GM19239 (cell line): ENCODE measurements around the gene ASCL2.

Experiments
- DNase-seq: peaks from one replicate; pipeline ENCODE4 v3.0.0; 2011; ENCODE audit warnings: low spot score; ENCODE audit not compliant: insufficient read length
- FAIRE-seq: peaks from 2 replicates; lab custom pipeline; 2011; peaks lifted over from hg19 to GRCh38; lab: Jason Lieb, UNC

The ASCL2 gene, protein sequence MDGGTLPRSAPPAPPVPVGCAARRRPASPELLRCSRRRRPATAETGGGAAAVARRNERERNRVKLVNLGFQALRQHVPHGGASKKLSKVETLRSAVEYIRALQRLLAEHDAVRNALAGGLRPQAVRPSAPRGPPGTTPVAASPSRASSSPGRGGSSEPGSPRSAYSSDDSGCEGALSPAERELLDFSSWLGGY

DNA sequence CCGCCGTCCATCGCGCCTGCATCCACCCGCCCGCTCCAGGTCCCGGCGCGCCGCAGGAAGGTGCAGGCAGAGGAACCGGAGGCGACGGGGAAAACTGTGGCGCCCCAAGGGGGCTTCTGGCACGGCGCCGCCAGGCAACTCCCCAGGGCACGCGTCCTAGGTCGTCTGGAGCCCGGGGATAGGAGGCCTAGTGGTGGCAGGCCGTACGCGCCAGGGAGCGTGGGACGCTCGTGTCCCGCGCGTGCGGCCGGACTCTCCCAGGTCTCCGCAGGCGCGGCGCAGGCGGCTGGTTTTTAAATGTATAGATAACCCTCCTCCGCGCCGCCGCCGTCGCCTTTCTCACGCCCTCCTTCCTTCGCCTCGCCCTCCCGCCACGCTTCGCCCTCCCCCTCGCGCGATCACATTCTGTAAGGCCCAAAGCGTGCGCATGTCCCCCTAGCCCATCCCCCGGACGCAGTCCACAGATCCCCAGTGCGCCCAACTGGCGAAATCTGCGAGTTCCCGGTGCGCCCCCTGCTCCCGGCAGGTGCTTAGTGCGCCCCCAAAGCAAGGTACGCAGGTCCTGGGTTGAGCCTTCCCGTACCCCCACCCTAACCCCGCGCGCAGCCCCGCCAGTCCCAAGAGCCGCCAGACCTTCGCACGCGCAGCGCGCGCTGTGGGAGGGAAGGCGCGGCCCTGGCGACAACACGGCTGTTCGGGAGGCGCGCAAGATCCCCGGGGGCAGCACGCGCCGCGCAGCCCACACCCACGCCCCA lies at the start of gene ASCL2:
TSS of gene ASCL2 (minus strand) at position 267 of the 755 bp plus-strand sequence. CDS start at position 11, 256 bp downstream.
- no peak for FAIRE-seq

DNA sequence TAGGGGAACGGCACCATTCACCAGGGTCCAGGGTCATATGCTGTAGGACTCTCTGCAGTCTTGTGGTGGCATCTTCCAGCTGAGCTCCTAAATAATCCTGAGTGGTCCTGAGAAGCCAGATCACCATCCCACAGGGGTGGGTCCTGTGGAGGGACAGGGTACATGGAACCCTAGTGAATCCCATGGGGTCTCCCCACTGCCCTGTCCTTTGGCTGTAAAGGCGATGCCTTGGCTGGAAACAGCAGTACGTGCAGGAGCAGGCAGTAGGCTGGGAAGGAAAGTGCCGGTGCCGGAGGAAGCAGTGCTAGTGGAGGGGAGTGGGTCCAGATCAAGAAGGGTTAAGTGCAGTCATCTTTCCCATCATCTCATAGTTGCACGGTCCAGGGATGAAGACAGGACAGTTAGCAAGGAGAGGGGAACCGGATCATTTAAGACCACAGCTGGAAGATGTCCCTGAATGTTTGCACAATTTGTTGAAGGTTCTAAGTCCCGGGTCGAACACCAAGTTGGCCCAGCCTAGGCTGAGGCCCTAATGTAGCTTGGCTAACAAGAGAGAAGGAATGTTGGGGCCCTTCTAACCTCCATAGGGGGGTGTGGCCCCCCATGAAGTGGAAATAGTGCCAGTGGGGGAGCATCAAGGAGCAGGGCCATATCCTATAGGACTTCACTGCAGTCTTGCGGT lies 49.5 kb upstream of the ASCL2 start:
- FAIRE-seq = no peak
- no peak for DNase-seq

More for the DNA sequence above, at the start of gene ASCL2:
- no peak for DNase-seq

DNA sequence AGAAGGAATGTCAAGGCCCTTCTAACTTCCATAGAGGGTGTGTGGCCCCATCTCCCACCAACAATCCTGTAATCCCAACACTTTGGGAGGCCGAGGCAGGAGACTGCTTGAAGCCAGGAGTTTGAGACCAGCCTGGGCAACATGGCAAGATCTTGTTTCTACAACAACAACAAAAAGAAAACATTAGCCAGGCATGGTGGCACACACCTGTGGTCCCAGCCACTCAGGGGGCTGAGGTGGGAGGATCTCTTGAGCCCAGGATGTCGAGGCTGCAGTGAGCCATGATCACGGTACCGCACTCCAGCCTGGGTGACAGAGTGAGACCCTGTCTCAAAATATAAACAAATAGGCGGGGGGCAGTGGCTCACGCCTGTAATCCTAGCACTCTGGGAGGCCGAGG lies 48.3 kb upstream of the ASCL2 start:
- DNase-seq (no peak), FAIRE-seq (no peak)

DNA sequence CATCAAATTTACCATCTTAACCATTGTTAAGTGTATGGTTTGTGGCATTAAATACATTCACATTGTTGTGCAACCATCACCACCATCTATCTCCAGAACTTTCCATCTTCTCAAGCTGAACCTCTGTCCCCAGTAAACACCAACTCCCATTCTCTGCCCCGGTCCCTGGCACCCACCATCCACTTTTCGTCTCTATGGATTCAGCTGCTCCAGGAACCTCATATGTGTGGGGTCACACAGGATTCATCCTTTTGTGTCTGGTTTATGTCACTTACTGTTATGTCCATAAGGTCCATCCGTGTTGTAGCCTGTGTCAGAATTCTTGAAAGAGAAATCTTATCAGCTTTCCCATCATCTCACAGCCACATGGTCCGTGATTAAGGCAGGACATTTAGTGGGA lies 47.7 kb upstream of the ASCL2 start:
- no peak for FAIRE-seq

DNA sequence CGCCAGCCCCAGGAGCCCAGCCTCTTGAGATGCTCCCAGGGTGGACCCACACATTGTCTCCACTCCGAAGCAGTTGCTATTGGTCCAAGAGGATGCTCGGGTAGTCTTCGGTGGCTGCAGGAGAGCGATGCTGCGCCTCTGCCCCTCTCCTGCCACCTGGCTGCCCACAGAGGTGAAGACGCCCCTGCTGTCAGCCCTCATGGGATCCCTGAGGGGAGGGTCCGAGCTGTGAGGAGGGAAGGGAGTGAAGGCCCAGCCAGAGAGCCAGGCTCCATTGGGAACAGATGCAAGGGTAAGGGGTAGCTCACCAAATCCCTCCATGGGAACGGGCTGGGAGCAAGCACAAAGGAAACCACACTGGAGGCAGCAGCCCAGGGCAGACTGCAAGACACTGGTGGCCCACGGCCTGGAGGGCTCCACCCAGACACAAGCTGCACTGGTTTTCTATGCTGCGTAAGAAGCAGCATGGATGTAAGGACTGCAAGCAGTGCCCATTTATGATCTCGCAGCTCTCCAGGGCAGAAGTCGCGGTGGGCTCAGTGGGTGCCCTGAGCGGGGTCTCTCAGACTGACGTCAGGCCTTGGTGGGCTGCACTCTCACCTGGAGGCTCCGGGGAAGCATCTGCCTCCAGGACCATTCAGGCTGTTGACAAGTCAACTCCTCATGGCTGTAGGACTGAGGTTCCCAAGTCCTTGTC lies 47.1 kb upstream of the ASCL2 start:
- DNase-seq (no peak), FAIRE-seq (no peak)

More for the DNA sequence above, 47.7 kb upstream of the ASCL2 start:
- no peak for DNase-seq

DNA sequence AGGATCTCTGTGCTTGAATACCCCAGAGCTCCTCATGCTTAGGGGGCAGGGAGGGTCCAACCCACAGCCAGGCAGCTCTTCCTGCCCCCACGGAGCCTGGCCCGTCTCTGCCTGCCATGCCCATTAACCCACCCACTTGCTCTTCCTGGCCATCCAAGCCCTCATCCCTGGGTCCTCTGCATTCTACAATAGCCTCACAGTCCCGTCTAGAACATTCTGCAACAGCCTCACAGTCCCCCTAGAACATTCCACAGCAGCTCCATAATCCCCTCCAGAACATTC lies 46.5 kb upstream of the ASCL2 start:
- FAIRE-seq (no peak), DNase-seq (no peak)

DNA sequence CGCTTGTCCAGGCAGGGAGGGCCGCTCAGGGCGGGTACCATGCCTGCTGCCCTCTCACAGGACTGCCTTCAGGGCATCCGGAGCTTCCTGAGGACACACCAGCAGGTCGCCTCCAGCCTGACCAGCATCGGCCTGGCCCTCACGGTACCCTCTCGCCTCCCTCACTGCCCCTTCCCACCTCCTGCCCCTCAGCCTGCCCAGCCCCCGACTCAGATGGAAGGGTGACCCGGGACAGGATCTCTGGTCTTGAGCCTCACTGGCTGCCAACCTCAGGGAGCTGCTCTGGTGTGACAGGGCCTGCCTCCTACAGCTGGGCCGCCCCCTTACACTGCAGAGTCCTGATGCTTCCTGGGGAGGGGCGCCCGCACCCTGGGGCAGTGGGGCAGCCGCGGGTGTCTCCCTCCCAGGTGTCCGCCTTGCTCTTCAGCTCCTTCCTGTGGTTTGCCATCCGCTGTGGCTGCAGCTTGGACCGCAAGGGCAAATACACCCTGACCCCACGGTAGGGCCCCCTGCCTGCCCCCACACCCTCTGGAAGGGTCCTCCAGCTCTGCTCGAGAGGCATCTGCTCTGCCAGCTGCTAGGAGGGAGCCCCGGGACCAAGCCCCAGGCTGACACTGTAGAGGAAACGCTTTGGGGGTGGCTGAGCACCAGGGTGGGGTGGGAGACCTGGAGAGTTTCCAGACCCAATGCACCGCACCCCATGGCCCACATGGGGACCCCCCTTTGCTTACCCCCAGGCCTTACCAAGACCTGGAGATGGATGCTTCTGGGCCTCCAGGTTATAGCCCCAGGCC lies 46.0 kb upstream of the ASCL2 start:
- no peak for FAIRE-seq
- no peak for DNase-seq

DNA sequence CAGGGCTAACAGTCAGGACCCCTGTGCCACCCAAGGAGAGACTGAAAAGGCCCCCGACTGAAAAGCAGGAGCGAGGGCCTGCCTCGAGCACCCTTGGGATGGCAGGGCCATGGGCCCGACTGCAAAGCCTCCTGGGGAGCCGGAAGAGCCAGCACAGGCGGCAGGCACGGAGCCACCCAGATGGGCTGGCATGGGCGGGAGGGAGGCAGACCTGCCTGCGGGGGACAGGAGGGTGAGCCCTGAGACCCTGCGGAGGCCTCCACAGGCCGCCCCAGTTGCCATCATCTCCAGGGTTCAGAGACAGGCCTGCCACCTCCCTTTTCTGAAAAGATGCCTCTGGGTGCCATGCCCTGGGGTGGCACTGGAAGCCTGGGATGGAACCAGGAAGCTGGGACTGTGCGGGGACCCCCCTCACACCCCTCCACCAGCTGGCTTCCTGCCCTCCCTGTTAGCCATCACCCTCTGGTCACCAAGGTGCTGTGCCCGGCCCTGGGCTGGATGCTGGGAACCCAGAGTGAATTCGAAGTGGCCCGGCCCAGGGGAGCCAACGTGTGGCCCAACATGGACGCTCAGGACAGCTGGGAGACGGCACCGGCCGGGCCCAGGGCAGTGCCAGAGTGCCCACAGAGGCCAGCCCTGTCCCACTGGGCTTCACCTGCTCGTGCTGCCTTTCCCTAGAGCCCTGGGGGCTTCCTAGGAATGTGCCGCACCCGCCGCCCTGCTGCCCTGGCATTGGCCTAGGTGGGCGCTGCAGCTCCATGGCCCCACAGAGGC lies 45.2 kb upstream of the ASCL2 start:
- no peak for FAIRE-seq
- DNase-seq = no peak

DNA sequence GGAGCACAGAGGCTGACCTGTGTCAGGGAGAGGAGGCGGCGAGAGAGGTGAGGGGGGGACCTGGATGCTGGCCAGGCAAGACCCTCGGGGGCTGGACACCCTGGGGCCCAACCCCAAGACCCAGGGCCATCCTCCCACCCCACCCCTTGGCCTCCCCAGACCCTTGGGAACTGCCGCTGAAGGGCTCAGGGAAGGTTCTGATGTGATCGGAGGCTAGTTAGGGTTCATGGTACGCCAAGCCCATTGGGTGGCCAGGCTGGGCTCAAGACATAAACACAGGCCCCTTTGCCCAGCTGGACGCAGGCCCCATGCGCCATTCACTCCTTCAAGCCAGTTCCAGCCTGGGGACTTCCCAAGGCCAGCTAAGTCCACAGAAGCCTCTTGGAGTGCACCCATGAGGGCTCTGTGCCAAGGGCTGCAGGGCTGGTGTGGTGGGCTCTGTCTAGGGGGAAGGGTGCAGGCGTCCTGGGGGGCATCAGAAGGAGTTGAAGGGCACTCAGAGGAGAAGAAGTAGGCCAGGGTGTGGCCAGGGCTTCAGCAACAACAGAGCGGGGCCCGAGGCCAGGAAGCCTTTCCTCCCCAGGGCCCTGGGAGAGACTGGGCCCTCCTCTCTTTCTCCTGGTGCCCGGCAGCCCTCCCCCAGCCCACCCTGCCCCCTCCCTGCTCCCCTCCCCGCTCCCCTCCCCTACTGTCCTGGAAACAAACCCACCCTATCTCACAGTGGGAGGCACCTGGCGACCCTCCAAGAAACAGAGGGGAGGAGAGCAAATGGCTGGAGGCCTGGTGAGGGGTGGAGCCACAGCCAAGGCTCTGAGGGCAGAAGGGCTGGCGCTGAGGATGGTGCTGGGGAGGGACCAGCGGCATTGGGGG lies 44.4 kb upstream of the ASCL2 start:
- FAIRE-seq (no peak), DNase-seq (no peak)

DNA sequence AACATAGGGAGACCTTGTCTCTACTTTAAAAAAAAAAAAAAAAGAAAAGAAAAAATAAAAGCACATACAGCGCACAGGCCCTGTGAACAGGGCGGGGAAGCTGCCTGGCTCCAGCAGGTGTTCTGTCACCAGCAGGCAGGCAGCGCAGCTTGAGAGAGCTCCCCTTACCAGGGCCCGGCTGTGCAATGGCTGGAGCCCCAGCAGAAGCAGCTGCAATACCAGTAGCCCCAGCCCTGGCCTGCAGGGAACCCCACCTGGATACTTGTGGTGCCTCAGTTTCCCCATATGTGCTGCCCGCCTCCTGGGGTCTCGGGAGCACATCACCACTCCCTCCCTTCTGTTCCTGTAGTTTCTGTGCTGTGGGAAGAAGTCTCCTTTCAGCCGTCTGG lies 43.7 kb upstream of the ASCL2 start:
- FAIRE-seq (no peak), DNase-seq (no peak)

DNA sequence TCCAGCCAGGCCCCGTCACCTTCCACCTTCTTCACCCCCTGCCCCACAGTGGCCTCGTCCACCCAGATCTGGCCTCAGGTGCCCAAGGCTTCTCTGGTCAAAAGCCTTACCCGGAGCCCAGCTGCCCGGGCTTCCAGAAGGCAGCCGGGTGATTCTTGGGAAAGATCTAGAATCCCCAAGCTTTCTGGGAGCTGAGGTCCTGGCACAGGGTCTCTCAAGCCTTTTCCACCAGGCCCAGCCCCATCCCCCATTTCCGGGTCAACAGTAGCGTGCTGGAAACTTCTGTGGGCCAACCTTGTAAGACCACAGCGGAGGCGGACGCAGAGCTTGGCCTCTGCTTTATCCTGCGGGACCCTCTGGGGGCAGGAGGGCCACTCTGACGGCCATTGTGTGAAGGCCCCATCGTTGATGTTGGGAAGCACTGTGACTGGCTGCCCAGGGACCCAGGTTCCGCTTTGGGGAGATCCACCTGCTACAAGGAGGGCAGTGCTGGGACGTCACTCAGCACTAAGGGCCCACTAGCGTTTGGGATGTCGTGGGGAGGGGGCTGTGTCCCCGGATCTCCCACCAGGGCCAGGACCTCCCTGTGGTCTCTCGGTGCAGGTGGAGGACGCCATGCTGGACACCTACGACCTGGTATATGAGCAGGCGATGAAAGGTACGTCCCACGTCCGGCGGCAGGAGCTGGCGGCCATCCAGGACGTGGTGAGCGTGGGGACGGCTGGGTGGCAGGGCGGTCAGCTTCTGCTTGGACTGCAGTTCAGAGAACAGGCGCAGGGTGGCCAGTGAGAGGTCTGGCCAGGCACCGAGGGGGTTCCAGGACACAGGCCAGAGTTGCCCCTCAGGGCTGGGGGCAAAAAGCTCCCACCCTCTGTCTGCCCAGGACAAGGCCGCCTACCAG lies 42.9 kb upstream of the ASCL2 start:
- FAIRE-seq (no peak), DNase-seq (no peak)

DNA sequence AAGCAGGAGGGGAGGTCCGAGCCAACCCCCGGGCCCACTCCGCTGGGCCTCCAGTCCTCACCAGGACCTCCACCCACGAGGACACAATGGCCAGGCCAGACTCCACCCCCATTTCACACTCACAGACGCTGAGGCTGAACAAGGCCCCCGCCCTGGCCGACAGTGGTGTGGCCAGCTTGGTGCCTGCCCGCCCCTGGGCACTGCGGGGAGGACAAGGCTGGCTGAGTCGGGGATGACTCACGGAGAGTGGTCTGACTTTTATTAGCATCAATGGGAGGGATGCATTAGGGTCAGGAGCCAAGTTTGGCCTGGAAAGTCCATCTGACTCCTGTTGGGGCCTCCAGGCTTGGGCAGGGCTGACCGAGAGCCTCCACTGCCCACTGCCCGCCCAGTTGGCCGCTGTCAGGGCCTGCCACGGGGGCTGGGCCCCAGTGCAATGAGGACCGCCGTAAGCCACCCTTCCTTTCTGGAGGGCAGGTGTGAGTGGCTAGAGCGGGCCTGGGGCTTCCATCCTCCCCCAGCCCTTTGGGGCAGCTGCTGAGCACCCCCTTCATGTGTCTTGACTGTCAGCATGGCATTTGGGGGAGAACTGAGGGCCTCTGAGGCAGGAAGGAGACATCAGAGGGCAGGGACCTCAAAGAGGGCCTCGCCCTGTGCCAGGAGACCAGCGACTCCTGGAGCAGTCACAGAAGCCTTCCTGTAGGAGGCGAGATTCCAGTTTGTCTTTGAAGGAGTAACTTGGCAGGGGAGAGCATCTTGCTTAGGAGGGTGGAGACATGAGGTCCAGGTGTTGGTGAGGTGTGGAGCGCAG lies 42.0 kb upstream of the ASCL2 start:
- FAIRE-seq (no peak), DNase-seq (no peak)

DNA sequence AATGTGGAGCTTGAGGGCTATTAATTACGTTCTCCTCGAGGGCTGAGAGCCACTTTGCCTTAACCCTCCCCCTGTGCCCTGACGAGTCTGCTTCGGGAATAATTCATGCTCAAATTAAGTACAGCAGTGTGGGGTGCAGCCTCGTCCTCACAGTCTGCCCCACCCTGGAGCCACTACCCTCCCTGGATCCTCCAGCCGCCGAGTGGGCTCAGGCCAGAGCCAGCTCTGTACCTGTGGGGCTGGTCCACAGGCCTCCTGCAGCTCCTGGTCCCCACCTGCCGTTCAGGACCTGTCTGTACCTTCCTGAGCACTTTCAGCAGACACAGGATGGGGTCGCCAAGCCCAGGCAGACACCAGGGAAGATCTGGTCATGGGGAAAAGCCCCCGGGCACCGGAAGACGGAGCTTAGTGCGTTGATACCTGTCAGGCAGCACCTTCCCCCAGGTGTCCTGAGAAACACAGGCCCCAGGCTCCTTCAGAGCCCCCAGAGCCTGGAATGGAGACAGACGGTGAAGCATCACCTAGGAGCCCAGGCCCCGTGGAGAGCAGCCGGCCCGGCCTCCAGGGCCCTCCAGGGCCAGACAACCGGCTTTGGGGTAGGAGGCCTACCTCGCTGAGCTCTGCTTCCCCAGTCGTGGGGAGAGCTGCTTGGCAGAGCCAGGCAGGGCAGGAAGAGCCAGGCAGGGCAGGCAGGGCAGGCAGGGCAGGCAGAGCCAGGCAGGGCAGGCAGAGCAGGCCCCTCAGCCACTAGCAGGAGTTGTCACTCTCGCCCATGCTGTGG lies 41.2 kb upstream of the ASCL2 start:
- no peak for FAIRE-seq
- no peak for DNase-seq

DNA sequence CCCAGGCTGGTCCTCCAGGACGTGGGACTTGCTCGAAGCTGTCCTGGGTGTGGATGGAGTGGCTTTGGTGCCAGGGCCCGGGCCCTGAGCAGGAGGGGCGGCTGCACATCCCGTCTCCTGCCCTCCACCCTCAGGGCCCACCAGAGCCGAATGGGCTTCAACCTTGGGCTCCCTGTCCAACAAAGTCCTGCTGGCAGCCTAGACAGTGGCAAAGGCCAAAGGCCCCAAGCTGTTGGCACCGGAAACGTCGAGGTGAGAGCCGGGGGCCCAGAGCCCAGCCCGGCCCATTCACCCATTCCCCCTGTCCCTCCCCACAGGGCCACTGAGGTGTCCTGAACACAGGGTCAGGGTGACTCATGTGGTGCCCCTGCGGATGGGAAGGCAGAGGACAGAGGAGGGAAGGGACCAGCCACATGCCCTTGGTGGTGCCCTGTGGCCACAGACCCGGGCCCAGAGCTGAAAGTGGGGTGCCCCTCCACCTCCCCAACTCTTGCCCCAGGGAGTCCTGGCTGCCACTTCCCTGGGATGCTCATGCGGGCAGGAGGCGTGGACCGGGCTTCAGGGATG lies 40.5 kb upstream of the ASCL2 start:
- FAIRE-seq (no peak), DNase-seq (no peak)

DNA sequence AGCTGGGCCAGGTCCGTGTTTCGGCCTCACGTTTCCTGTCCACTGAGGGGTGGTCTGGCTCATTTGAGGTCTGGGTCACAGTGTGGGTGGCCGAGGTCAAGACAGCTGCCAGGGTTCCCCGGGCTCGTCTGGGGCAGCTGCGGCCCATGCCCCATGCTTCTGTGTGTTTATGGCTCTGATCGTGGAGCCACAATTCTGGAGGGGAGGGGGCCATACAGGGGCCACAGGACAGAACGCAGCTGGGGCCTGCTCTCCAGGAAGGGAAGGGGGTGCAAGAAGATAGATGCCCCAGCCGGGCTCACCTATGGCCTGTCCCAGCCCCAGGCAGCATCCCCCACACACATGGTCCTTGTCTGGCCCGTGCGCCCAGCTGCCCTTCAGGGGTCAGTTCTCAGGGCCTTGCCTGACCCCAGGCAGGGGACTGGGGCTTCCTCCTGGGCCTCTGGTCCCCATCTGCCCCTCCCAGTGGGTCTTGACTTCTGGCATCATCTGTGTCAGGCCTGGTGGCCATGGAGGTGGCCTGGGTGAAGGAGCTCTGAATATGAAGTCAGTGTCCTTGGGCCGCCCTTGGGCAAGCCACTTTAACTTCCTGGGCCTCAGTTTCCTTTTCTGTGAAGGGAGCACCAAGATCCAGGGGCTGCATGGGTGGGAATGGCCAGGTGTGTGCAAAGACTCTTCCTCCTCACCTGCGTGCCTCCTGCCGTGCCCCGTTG lies 39.8 kb upstream of the ASCL2 start:
- no peak for FAIRE-seq
- DNase-seq = no peak
